ENCODE data around the gene TADA2B. TPM values are rescaled to one million over a fixed set of nuclear protein-coding genes. Genes with fewer than 3 reads are reported as not detected.

TADA2B gene
- total and polyA plus RNA-seq, 2 of the 4 experiments (the other 2 are of a cell fraction) = 6.1 to 8.6 TPM

DNA sequence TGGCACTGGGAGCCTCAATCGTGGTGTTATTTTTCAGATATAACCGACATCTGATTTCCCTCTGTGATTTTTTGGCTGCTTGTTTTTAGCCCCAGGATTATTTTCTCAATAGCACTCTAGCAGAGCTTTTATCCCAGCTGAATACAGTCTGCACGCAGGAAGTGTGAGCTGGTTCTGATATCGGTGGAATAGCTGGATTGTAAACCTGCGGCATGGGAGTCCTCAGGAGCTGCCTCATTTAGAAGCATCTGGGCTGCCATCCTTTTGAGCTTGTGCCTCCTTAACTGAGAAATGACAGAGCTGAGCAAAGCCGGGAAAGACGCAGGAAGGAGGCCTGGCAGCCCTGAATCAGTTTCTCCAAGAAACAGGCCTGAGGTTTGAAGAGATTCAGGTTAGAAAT, 53.1 kb downstream of the TADA2B start:
- ATAC-seq (ENCODE audit: low read depth) = no peak
- no TSS peak for BruUV-seq (replicated peaks)
- dilution Hi-C loops (cut with HindIII; ENCODE audit: low sequenced_read_pairs, unreplicated experiment) (no loop called here), in situ Hi-C loops (cut with MboI; ENCODE audit: low sequenced_read_pairs) (no loop called here), intact Hi-C loops (cut with micrococcal nuclease) (no loop called here)
- WGBS, 2 experiments (ENCODE audit: extremely low coverage in 2 of 2, insufficient read length in 1 of 2) = 62% methylated on average over 3 of the region's 7 CpGs; no CpG with 5 or more reads in 1 of the 2 experiments
- no peak for DNase-seq
- no peak overlapping the region for H3K27ac ChIP-seq (ENCODE audit: insufficient read depth, low read length)
- no peaks in the 10 kb centered on the region for H3K4me1 ChIP-seq (ENCODE audit: control insufficient read depth, insufficient read depth, low read length)
- H2BK120ac ChIP-seq (ENCODE audit: low read depth, low read length) = no peak overlapping the region
- H3K4me3 ChIP-seq (ENCODE audit: insufficient read depth, low read depth, low read length) = no peak overlapping the region
- no peak overlapping the region for H3K4me2 ChIP-seq (ENCODE audit: low read depth, low read length)
- H4K5ac ChIP-seq (ENCODE audit: low read depth, low read length) = no peak overlapping the region
- no peaks in the 10 kb centered on the region for H4K20me1 ChIP-seq (ENCODE audit: insufficient read depth, low read length)
- no peaks in the 10 kb centered on the region for H3K79me1 ChIP-seq (ENCODE audit: low read depth in 1 of 2, low read length in 2 of 2)
- no peak overlapping the region for H3K9ac ChIP-seq (ENCODE audit: low read depth, low read length)
- H3K18ac ChIP-seq (ENCODE audit: low read depth, low read length) = no peak overlapping the region
- H2AK9ac ChIP-seq (replicated peaks; ENCODE audit: low read depth, low read length, poor library complexity) = no peak overlapping the region
- no peak overlapping the region for H3K4ac ChIP-seq (ENCODE audit: low read depth, low read length)
- no peak overlapping the region for H3K23ac ChIP-seq (ENCODE audit: low read depth, low read length)
- H2BK5ac ChIP-seq (ENCODE audit: low read depth, low read length, poor library complexity, severe bottlenecking) = no peak overlapping the region
- no peak overlapping the region for H4K91ac ChIP-seq (ENCODE audit: insufficient read depth, low read depth, low read length)
- H3K36me3 ChIP-seq (ENCODE audit: control insufficient read depth, insufficient read depth, low read length) = no peaks in the 10 kb centered on the region
- no peak overlapping the region for H4K8ac ChIP-seq (ENCODE audit: low read depth in 2 of 2, low read length in 2 of 2)
- no peak overlapping the region for H2BK15ac ChIP-seq (ENCODE audit: low read depth, low read length)
- H2BK20ac ChIP-seq (ENCODE audit: low read depth, low read length) = no peak overlapping the region
- H3K9me3 ChIP-seq (ENCODE audit: control insufficient read depth, insufficient read depth, low read length) = peaks cover 4% of the 10 kb centered on the region
- no peak overlapping the region for H3K56ac ChIP-seq (ENCODE audit: extremely low read depth, insufficient read depth, low read length)
- H3K27me3 ChIP-seq (ENCODE audit: control insufficient read depth, insufficient read depth, low read length) = peaks cover 38% of the 10 kb centered on the region
- POLR2A ChIA-PET (ENCODE audit: unreplicated experiment) = no interaction called here
- no peaks in the 10 kb centered on the region for H3K9me1 ChIP-seq (ENCODE audit: insufficient read depth, low read length)
- no peak overlapping the region for H2AFZ ChIP-seq (replicated peaks; ENCODE audit: low read length, poor library complexity)
- CTCF ChIA-PET = no interaction called here
- TF ChIP-seq SMC3 (IDR thresholded peaks at IDR 0.05; ENCODE audit: low read depth, low read length) = no peak
- no peak overlapping the region for H3K14ac ChIP-seq (replicated peaks; ENCODE audit: low read depth, low read length)
- H2AK5ac ChIP-seq (ENCODE audit: low read depth, low read length) = no peak overlapping the region

All from IMR-90 (cell line).